HCT116 (cell line): ENCODE data around the gene DUS4L. TPM values are rescaled to one million over a fixed set of nuclear protein-coding genes. Genes with fewer than 3 reads are reported as not detected.

ENCODE experiments used
- ATAC-seq: fragments of 200-7000 bp; cut with Tn5 transposase; 2 replicates; pipeline ENCODE4 v1.9.1; 2020; ENCODE audit warnings: mild to moderate bottlenecking, moderate library complexity
- BruUV-seq: library from RNA; stranded (reverse); fragments of 400-500 nt; replicated peaks from 2 replicates; lab custom pipeline; 2021; lab: Mats Ljungman, UMichigan
- CTCF ChIA-PET: fragments of 300-600 bp; sonication (Branson Sonifier 250); formaldehyde crosslinking; loops from one replicate; lab custom pipeline; 2021; ENCODE audit warnings: antibody characterized with exemption; lab: Charles Lee
- POLR2A ChIA-PET: fragments of 300-600, 350-600 bp; sonication (Branson Sonifier 250); formaldehyde crosslinking; loops from one replicate; lab custom pipeline; 2021; ENCODE audit warnings: antibody characterized with exemption; lab: Charles Lee
- RAD21 ChIA-PET, 2 experiments: fragments of 300-600 bp; sonication (Branson Sonifier 250); formaldehyde crosslinking; loops; one replicate each; lab custom pipeline; 2023; ENCODE audit warnings: low total read pairs in 2 of 2; ENCODE audit not compliant: uncharacterized antibody in 2 of 2, unreplicated experiment in 2 of 2, low non-redundant PET in 1 of 2; lab: Charles Lee
- DNase-seq: peaks from one replicate; pipeline ENCODE4 v3.0.0-alpha.2; 2010; ENCODE audit warnings: low read depth, low spot score
- H2AFZ ChIP-seq: fragments of 200-600 bp; shearing (Covaris generic), sonication (generic); 2 replicates; pipeline ENCODE4 v1.6.1; 2017; ENCODE audit warnings: low read depth, mixed run types, mixed read lengths, antibody characterized with exemption, low read length; ENCODE audit not compliant: poor library complexity, severe bottlenecking
- H3K27ac ChIP-seq: 2 replicates; pipeline ENCODE4 v1.5.1; 2012; ENCODE audit warnings: low read depth, low read length
- H3K27me3 ChIP-seq: fragments of 200-600 bp; sonication (generic); 2 replicates; pipeline ENCODE4 v1.6.1; 2016; ENCODE audit warnings: mixed run types, low read length, mixed read lengths; ENCODE audit not compliant: insufficient read depth
- H3K36me3 ChIP-seq, 2 experiments: fragments of 200-500 bp in 1 of 2; fragments of 200-600 bp in 1 of 2; sonication (Bioruptor generic) in 1 of 2; sonication (generic) in 1 of 2; 2 replicates each; pipeline versions ENCODE4 v1.5.1 to v1.6.1; 2014 to 2016; ENCODE audit warnings: low read length in 2 of 2, inconsistent platforms in 1 of 2, mixed read lengths in 1 of 2, mixed run types in 1 of 2; ENCODE audit not compliant: insufficient read depth in 2 of 2, control insufficient read depth in 1 of 2
- H3K4me1 ChIP-seq, 2 experiments: fragments of 200-600 bp in 1 of 2; sonication (generic) in 1 of 2; 2 replicates each; pipeline versions ENCODE4 v1.5.1 to v1.6.1; 2012 to 2017; ENCODE audit warnings: low read length in 2 of 2, inconsistent platforms in 1 of 2, mild to moderate bottlenecking in 1 of 2, mixed read lengths in 1 of 2, mixed run types in 1 of 2, moderate library complexity in 1 of 2; ENCODE audit not compliant: insufficient read depth in 2 of 2, control insufficient read depth in 1 of 2
- H3K4me2 ChIP-seq: fragments of 200-600 bp; sonication (generic); 2 replicates; pipeline ENCODE4 v1.6.1; 2017; ENCODE audit warnings: mixed run types, low read length, mixed read lengths
- H3K4me3 ChIP-seq, 2 experiments: fragments of 200-600 bp in 1 of 2; sonication (generic) in 1 of 2; replicated peaks in 1 of 2; 2 replicates each; pipeline ENCODE4 v1.5.1; 2011 to 2016; ENCODE audit warnings: low read length in 2 of 2, control low read depth in 1 of 2, low read depth in 1 of 2, mild to moderate bottlenecking in 1 of 2, mixed read lengths in 1 of 2, mixed run types in 1 of 2
- H3K79me2 ChIP-seq: fragments of 200-600 bp; sonication (generic); 2 replicates; pipeline ENCODE4 v1.6.1; 2017; ENCODE audit warnings: mild to moderate bottlenecking, mixed run types, low read length, moderate library complexity, mixed read lengths; ENCODE audit not compliant: insufficient read depth
- H3K9ac ChIP-seq: fragments of 200-600 bp; sonication (generic); 2 replicates; pipeline ENCODE4 v1.6.1; 2016; ENCODE audit warnings: low read length, mixed read lengths
- H3K9me2 ChIP-seq: fragments of 200-600 bp; sonication (generic), shearing (Covaris generic); 2 replicates; pipeline ENCODE4 v1.6.1; 2017; ENCODE audit warnings: mixed run types, mild to moderate bottlenecking, moderate library complexity; ENCODE audit not compliant: insufficient read depth
- H3K9me3 ChIP-seq, 2 experiments: fragments of 200-500 bp in 1 of 2; fragments of 200-600 bp in 1 of 2; sonication (Bioruptor generic) in 1 of 2; sonication (generic) in 1 of 2; 2 replicates each; pipeline ENCODE4 v1.6.1; 2014 to 2017; ENCODE audit warnings: low read length in 2 of 2, mixed read lengths in 2 of 2, inconsistent platforms in 1 of 2, low read depth in 1 of 2, mild to moderate bottlenecking in 1 of 2, mixed run types in 1 of 2, moderate library complexity in 1 of 2; ENCODE audit not compliant: control insufficient read depth in 1 of 2, insufficient read depth in 1 of 2
- H4K20me1 ChIP-seq: fragments of 200-600 bp; sonication (generic), shearing (Covaris generic); 2 replicates; pipeline ENCODE4 v1.6.1; 2017; ENCODE audit warnings: mixed run types, mild to moderate bottlenecking, moderate library complexity; ENCODE audit not compliant: insufficient read depth
- CBX3 ChIP-seq: IDR thresholded peaks from 2 replicates; pipeline ENCODE4 v1.6.1; 2012; ENCODE audit warnings: low read depth
- EGR1 ChIP-seq: IDR thresholded peaks from 2 replicates; pipeline ENCODE4 v1.6.1; 2012; ENCODE audit warnings: low read depth
- ELF1 ChIP-seq: IDR thresholded peaks from 2 replicates; pipeline ENCODE4 v1.6.1; 2012; ENCODE audit warnings: low read depth, borderline replicate concordance
- SP1 ChIP-seq: IDR thresholded peaks from 2 replicates; pipeline ENCODE4 v1.6.1; 2012; ENCODE audit warnings: low read depth
- YY1 ChIP-seq: IDR thresholded peaks from 2 replicates; pipeline ENCODE4 v1.6.1; 2011; ENCODE audit warnings: low read length, low read depth, moderate library complexity, mild to moderate bottlenecking; ENCODE audit not compliant: insufficient replicate concordance; ENCODE audit errors: extremely low read depth
- intact Hi-C: fragments of 100-400 bp; cut with micrococcal nuclease; formaldehyde crosslinking; loops from 2 replicates; pipeline ENCODE4 v1.10.0; 2022
- total RNA-seq: library from RNA; stranded (reverse); gene quantifications from one replicate; pipeline ENCODE4 v1.2.1, GENCODE V29; 2021; ENCODE audit not compliant: unreplicated experiment
- TF ChIP-seq, protein P1 (sequence below): IDR thresholded peaks from 2 replicates; pipeline ENCODE4 v1.6.1; 2012; ENCODE audit warnings: low read depth

Gene DUS4L
- total RNA-seq, 1 experiment from 2014 or later, result 12.6 TPM

DNA sequence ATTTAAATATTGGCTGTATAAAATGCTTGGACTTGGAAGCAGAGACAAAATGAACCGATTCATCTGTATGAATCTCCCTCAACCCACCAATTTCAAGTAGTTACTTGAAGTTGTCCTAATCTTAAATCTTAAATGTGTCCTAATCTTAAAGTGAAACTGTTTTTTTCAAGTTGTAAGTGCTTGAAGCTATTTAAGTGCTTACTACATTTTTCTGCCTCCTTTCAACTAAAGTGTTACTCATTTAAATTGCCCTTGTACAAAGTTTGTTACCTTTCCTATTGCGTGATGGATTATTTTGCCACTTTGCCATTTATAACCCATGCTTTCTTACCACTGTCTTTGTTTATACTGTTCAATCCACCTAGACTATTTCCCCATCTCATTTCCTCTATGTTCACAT lies 19.1 kb downstream of the DUS4L start:
- Histone ChIP-seq H3K9me2 (no peaks in the 10 kb centered on the region), H2AFZ (no peak overlapping the region), H3K4me2 (no peak overlapping the region), H4K20me1 (no peaks in the 10 kb centered on the region), H3K27me3 (no peaks in the 10 kb centered on the region)
- no peak for DNase-seq
- TF ChIP-seq CBX3, result no peak
- no peak for TF ChIP-seq YY1
- no peak for TF ChIP-seq SP1
- TF ChIP-seq ELF1, result no peak
- TF ChIP-seq, protein P1, sequence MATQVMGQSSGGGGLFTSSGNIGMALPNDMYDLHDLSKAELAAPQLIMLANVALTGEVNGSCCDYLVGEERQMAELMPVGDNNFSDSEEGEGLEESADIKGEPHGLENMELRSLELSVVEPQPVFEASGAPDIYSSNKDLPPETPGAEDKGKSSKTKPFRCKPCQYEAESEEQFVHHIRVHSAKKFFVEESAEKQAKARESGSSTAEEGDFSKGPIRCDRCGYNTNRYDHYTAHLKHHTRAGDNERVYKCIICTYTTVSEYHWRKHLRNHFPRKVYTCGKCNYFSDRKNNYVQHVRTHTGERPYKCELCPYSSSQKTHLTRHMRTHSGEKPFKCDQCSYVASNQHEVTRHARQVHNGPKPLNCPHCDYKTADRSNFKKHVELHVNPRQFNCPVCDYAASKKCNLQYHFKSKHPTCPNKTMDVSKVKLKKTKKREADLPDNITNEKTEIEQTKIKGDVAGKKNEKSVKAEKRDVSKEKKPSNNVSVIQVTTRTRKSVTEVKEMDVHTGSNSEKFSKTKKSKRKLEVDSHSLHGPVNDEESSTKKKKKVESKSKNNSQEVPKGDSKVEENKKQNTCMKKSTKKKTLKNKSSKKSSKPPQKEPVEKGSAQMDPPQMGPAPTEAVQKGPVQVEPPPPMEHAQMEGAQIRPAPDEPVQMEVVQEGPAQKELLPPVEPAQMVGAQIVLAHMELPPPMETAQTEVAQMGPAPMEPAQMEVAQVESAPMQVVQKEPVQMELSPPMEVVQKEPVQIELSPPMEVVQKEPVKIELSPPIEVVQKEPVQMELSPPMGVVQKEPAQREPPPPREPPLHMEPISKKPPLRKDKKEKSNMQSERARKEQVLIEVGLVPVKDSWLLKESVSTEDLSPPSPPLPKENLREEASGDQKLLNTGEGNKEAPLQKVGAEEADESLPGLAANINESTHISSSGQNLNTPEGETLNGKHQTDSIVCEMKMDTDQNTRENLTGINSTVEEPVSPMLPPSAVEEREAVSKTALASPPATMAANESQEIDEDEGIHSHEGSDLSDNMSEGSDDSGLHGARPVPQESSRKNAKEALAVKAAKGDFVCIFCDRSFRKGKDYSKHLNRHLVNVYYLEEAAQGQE, result no peak
- TF ChIP-seq, all 23 proteins: peak for 0
- H3K27ac ChIP-seq, result no peak overlapping the region
- no peak overlapping the region for H3K4me3 ChIP-seq
- intact Hi-C loops, result loop anchor here (10.0 kb wide), 3 partner anchors 142 to 388 kb away; no protein-coding TSS in a partner anchor
- POLR2A ChIA-PET, result interaction anchor here (1.0 kb wide), 1 partner anchor 14 kb away, joined by 3 read pairs; no protein-coding TSS in a partner anchor
- CTCF ChIA-PET, result no interaction called here
- peaks cover 2 to 14% of the 10 kb centered on the region in 2 experiments; a peak in 3 of 4 replicates for H3K4me1 ChIP-seq
- RAD21 ChIA-PET, result no interaction called here
- H3K9ac ChIP-seq, result no peak overlapping the region
- H3K79me2 ChIP-seq, result peaks cover 32% of the 10 kb centered on the region
- no peak for ATAC-seq
- no peaks in the 10 kb centered on the region for H3K9me3 ChIP-seq
- H3K36me3 ChIP-seq, result 0 out of 4 replicates have a peak, but pooled peaks cover 0 to 2% of the 10 kb centered on the region in 2 experiments
- no TSS peak for BruUV-seq

DNA sequence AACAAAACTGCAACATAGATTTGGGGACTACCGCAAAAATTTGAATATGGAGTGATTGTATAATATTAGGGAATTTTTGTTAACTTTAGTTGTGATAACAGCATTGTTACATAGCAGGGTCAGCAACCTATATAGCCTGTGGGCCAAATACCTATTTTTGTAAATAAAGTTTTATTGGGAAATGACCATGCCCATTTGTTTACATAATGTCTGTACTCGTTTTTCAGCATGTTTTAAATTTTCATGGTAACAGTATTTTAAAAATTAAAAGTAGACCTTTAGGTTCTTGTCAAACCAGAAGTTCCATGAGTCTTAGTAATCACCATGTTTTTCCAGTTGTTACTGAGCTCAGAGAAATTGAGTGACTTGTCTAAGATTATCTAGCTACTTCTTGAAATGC lies 20.9 kb downstream of the DUS4L start:
- Histone ChIP-seq H3K27me3 (no peaks in the 10 kb centered on the region), H3K4me2 (no peak overlapping the region), H4K20me1 (no peaks in the 10 kb centered on the region)
- RAD21 ChIA-PET, result no interaction called here
- CTCF ChIA-PET, result no interaction called here
- no peak for DNase-seq
- ATAC-seq, result no peak
- no peak for TF ChIP-seq EGR1
- TF ChIP-seq YY1, result no peak
- TF ChIP-seq, all 23 proteins: peak for 0
- intact Hi-C loops, result loop anchor here (10.0 kb wide), 3 partner anchors 140 to 390 kb away; no protein-coding TSS in a partner anchor
- Histone ChIP-seq H3K79me2 (peaks cover 38% of the 10 kb centered on the region), H3K4me3 (no peak overlapping the region), H3K4me1 (peaks cover 2 to 9% of the 10 kb centered on the region in 2 experiments; a peak in 3 of 4 replicates), H2AFZ (no peak overlapping the region), H3K9me2 (no peaks in the 10 kb centered on the region), H3K9ac (no peak overlapping the region), H3K27ac (no peak overlapping the region), H3K9me3 (no peaks in the 10 kb centered on the region), H3K36me3 (0 out of 4 replicates have a peak, but pooled peaks cover 2 to 5% of the 10 kb centered on the region in 2 experiments)
- POLR2A ChIA-PET, result no interaction called here
- BruUV-seq, result no TSS peak
